Stimulated activated CD8-positive, alpha-beta memory T cell treated with anti-CD3 and anti-CD28 coated beads, Interleukin-7, amount 100 ng/mL, for 4 hours (primary cell): ENCODE results near the gene PTPN20.

Source experiments
- DNase-seq, 2 donors: peaks; one replicate each; pipeline ENCODE4 v3.0.0-alpha.2; 2020; ENCODE audit warnings: low read depth in 2 of 2

The PTPN20 gene

DNA sequence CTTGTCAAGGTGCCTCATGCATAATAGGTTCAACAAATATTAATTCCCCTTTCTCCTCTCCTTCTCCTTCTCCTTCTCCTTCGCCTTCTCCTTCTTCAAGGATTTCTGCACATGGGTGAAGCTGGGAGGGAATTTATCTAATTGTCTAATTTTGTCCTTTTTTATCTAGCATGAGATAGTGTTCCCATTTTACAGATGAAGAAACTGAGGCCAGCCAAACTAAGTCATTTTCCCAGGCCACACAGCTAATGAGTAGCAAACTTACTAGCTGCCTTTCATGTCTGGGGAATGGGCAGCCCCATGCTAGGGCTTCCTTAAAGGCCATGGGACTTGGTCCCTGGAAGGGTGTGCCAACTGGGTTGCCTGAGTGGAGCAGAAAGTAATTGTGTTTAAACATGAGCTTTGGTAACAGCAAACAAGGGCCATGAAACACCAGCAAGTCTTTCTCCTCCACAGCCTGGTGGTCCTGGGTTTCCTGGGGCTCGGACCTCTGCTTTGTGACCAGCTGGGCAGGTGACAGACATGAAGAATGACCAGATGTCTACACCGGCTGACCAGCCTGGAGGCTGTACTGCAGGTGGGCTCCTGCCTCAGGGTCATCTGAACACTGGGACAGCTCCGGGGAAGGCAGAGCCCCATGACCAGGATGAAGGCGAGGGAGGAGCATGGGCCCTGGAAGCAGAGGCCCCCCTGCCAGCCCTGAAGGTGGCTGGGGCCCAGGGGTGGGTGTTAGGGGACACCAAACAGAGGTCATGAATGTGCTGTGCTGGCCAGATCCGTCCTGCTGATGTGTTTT is 138.0 kb downstream of the PTPN20 start:
- DNase-seq: no peak

DNA sequence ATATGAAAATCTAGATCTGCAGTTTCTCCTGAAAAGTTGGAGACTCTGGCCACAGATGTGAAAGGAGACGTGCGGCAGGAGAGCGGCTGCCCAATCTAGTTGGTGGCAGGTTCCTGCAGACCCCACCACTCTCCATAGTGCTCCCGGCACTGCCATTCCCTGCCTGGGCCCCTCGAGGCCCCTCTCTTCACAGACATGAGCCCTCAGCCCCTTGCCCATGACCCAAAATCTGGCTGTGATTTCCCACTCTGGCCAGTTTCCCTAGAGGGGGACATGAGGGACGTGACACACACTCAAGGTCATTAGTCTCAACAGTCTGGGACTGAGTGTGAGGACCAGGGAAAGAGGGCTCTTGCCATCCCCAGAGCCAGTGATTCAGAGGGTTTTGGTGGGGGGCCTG is 138.7 kb downstream of the PTPN20 start:
- DNase-seq: no peak

DNA sequence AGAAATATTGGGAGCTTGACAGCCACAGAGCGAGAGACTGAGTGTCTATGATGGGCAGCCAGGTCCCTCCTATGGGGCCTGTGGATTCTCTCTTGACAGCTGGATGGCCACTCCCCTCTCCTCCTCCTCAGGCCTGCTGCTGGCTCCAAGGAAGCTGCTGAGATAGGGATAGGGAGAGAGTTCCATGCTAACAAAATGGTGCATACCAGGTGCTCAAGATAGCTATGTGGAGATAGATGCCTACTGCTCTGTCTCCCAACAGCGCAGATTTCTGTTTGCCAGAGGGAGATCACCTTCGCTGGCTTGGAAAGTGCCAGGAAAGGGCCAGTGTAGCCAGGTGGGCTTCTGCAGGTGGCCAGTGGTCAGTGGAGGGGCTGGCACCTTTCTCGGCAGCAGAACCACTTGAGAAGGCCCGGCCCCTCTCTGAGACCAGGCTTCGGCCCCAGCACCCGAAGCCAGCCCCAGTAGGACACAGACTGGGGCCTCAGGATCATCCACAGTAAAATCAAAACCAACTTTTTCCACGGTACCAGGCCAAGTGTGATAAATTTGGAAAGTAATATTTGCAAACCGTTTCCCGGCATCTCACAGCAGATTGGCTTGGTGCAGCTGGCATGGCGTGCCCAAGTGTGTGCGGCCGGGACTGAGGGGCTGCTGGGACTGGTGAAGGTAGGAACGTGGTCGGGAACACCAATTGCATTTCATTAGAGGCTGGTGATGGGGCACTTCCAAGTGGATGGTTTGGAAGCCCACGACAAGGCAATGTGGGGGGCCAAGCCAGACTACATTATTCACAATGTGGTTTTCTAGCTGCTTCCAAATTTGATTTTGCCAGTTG is 139.6 kb downstream of the PTPN20 start:
- DNase-seq: no peak

DNA sequence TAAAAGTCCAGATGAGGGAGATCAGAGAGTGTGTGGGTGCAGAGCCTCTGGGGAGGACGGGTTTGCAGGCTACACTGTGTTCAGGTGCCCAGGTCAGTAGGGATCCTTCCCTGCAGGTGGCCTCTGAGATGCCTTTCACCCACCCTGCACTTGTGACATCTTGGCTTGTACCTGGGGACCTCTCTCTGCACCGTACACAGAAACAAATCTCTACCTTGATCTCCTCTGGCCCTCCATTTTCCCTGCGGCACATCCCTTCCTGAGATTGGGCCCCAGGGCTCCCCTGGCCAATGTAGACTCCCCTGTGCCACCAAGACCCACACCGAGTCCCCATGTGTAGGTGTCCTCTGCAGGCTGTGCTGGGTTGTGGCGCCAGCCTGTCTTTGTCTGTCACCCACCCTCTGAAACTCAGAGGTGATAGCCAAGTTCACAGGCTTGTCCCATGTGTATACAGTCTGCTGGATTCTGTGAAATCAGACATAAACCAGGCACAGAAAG is 140.6 kb downstream of the PTPN20 start:
- no peak for DNase-seq
